Retinal pigment epithelial cell (primary cell): ENCODE results near the gene MAN1A2.

ENCODE experiments used
- DNase-seq: peaks from one replicate; pipeline ENCODE4 v3.0.0-alpha.2; 2010; ENCODE audit warnings: low read depth
- H3K4me3 ChIP-seq: 2 replicates; pipeline ENCODE4 v1.5.1; 2011; ENCODE audit warnings: mild to moderate bottlenecking, low read length, control low read depth, moderate library complexity
- CTCF ChIP-seq: conservative IDR thresholded peaks from 2 replicates; pipeline ENCODE4 v1.5.1; 2011; ENCODE audit warnings: low read depth, low read length, control low read depth, inconsistent platforms

Gene MAN1A2

GRCh38 chr1:117570988-117571409 is 203.8 kb downstream of the MAN1A2 start:
- DNase-seq = no peak
- H3K4me3 ChIP-seq = no peak overlapping the region
- TF ChIP-seq CTCF = no peak

- no peak overlapping the region for H3K4me3 ChIP-seq
- TF ChIP-seq CTCF = no peak
- DNase-seq = no peak
Measured at GRCh38 chr1:117571496-117571895, 204.2 kb downstream of the MAN1A2 start.

- no peak overlapping the region for H3K4me3 ChIP-seq
- DNase-seq = no peak
- TF ChIP-seq CTCF = no peak
Measured at GRCh38 chr1:117572546-117572945, 205.3 kb downstream of the MAN1A2 start.

GRCh38 chr1:117573386-117574023 is 206.3 kb downstream of the MAN1A2 start:
- H3K4me3 ChIP-seq = no peak overlapping the region
- DNase-seq = no peak
- no peak for TF ChIP-seq CTCF

- TF ChIP-seq CTCF = no peak
- no peak for DNase-seq
- H3K4me3 ChIP-seq = no peak overlapping the region
Measured at GRCh38 chr1:117574161-117574835, 207.0 kb downstream of the MAN1A2 start.

GRCh38 chr1:117575586-117576225 is 208.5 kb downstream of the MAN1A2 start:
- DNase-seq = no peak
- no peak overlapping the region for H3K4me3 ChIP-seq
- TF ChIP-seq CTCF = no peak

- TF ChIP-seq CTCF = no peak
- no peak for DNase-seq
- no peak overlapping the region for H3K4me3 ChIP-seq
Measured at GRCh38 chr1:117576236-117576635, 209.0 kb downstream of the MAN1A2 start.
